HEK293 (cell line): Measurements from ENCODE around the gene REX1BD.

Source experiments
- CTCF ChIP-seq: fragments of 450-650 bp; formaldehyde crosslinking; IDR thresholded peaks from 2 replicates; pipeline ENCODE4 v1.5.1; 2016; ENCODE audit warnings: missing biosample characterization, missing genetic modification characterization
- TRIM28 ChIP-seq: IDR thresholded peaks from 2 replicates; pipeline ENCODE4 v1.6.1; 2011; ENCODE audit warnings: low read length, control low read depth, borderline replicate concordance
- ZBTB11 ChIP-seq: fragments of 450-650 bp; formaldehyde crosslinking; conservative IDR thresholded peaks from 2 replicates; pipeline ENCODE4 v1.5.1; 2016; ENCODE audit warnings: low read depth, missing biosample characterization, missing genetic modification characterization
- ZBTB7A ChIP-seq: fragments of 450-650 bp; formaldehyde crosslinking; IDR thresholded peaks from 2 replicates; pipeline ENCODE4 v1.5.1; 2016; ENCODE audit warnings: low read depth, missing biosample characterization, missing genetic modification characterization
- ZNF157 ChIP-seq: fragments of 450-650 bp; formaldehyde crosslinking; IDR thresholded peaks from 2 replicates; pipeline ENCODE4 v1.5.1; 2016; ENCODE audit warnings: missing biosample characterization, missing genetic modification characterization
- ZNF214 ChIP-seq: fragments of 450-650 bp; formaldehyde crosslinking; IDR thresholded peaks from 2 replicates; pipeline ENCODE4 v1.5.1; 2017; ENCODE audit warnings: missing biosample characterization, mild to moderate bottlenecking, missing genetic modification characterization, borderline replicate concordance
- ZNF292 ChIP-seq: fragments of 450-650 bp; formaldehyde crosslinking; IDR thresholded peaks from 2 replicates; pipeline ENCODE4 v1.5.1; 2016; ENCODE audit warnings: low read depth, missing biosample characterization, missing genetic modification characterization, borderline replicate concordance
- ZNF473 ChIP-seq: fragments of 450-650 bp; formaldehyde crosslinking; IDR thresholded peaks from 2 replicates; pipeline ENCODE4 v1.5.1; 2017; ENCODE audit warnings: missing biosample characterization, missing genetic modification characterization
- ZNF518A ChIP-seq: fragments of 450-650 bp; formaldehyde crosslinking; conservative IDR thresholded peaks from 2 replicates; pipeline ENCODE4 v1.5.1; 2016; ENCODE audit warnings: low read depth, missing biosample characterization, missing genetic modification characterization
- ZSCAN5A ChIP-seq: fragments of 450-650 bp; formaldehyde crosslinking; IDR thresholded peaks from 2 replicates; pipeline ENCODE4 v1.5.1; 2016; ENCODE audit warnings: missing biosample characterization, missing genetic modification characterization

- TF ChIP-seq ZNF292 (tag by site-specific recombination) (no peak), CTCF (tag by site-specific recombination) (no peak), TRIM28 (no peak), ZNF214 (tag by site-specific recombination) (no peak), ZNF473 (tag by site-specific recombination) (no peak), ZBTB11 (no peak), ZBTB7A (tag by site-specific recombination) (no peak), ZSCAN5A (tag by site-specific recombination) (no peak), ZNF157 (no peak), ZNF518A (tag by site-specific recombination) (no peak)
Observed at GRCh38 chr19:18611327-18612050, 22.9 kb downstream of the REX1BD start.
